Glomerular endothelial cell (primary cell): ENCODE data around the gene FRG2C. TPM values are rescaled to one million over a fixed set of nuclear protein-coding genes. Genes with fewer than 3 reads are reported as not detected.
"Not testable (repeated sequence)": the region's sequence is repeated elsewhere in the genome, so short reads cannot be mapped to it uniquely, and the experiment has no call there.

ENCODE experiments used
- DNase-seq: peaks from one replicate; pipeline ENCODE4 v3.0.0-alpha.2; 2011; ENCODE audit warnings: low read depth, low spot score; ENCODE audit errors: extremely low read depth
- total RNA-seq: library from RNA; depleted of rRNA; stranded (reverse); fragments of >200 nt; gene quantifications from 2 replicates; pipeline ENCODE4 v1.2.3, GENCODE V29; 2015

The FRG2C gene
- total RNA-seq, 1 donor from 2014 or later = not detected

DNA sequence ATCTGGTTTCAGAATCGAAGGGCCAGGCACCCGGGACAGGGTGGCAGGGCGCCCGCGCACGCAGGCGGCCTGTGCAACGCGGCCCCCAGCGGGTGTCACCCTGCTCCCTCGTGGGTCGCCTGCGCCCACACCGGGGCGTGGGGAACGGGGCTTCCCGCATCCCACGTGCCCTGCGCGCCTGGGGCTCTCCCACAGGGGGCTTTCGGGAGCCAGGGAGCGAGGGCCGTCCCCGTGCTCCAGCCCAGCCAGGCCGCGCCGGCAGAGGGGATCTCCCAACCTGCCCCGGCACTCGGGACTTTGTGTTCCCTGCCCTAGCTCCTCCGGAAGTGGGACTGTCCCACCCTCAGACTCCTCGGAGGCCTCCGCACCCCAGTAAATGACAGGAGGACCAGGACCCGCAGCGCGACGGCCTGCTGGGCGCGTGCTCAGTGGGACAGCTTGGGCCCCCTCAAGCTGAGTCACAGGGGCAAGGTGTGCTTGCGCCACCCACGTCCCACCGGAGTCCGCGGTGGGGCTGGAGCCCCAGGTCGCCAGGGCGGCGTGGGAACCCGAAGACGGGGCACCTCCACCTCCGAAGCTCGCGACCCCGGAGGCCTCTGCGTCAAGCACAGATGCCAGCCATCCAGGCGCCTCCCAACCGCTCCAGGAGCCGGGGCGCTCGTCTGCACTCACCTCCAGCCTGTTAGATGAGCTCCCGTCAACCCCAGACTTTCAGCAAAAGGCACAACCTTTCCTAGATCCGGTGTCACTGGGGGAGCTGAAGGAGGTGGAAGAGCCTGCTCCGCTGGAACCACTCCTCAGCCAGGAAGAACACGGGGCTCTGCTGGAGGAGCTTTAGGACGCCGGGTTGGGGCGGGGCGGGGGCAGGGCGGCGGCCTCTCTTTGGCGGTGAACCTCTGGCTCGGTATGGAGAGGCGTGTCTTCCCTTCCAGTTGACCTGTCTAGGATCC lies 5.5 kb downstream of the FRG2C start:
- not testable (repeated sequence) for DNase-seq

DNA sequence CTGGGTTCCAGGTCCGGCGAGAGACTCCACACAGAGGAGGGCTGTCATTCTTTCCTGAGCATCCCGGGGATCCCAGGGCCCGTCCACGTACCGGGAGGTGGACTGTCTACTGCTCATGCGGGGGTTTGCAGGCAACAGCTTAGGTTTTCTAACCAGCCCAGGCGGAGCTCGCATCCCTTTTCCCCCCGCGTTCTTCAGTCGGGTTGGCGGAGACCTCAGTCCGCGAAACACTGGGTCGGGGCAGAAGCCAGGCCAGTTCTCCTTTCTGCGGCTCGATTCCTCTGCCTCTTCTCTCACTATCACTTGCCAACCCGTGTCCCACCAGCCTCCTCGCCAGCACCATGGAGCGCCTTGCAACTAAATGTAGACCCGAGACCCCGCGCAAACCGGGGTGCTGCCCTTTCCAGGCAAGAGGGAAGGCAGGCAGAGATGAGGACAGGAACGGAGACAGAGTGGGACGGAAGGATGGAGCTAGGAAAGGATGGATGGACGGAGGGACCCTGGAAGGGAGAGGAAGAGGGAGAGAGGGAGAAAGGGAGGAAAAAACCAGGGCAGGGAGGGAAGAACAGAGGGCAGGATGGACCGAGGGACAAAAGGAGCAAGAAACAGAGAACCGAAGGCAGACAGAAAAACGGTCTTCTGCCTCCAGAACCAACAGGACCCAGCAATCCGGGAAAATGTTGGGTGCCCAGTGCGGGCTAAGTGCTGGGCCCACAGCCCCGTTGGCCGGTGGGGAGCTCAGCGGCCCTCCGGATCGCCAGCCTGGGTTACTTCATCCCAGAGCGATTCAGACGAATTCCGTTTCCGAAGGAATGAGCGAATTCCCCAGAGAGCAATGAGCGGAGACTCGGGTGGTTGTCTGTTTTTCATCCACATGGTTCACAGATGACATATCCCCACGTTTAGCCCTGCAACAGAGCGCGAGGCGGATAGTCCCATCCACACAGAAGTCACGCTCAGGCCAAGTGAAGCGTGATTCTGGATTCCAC lies 6.5 kb downstream of the FRG2C start:
- peak; percentile 10 for DNase-seq

GRCh38 chr3:75671287-75672139 lies 7.4 kb downstream of the FRG2C start:
- not testable (repeated sequence) for DNase-seq

GRCh38 chr3:75672140-75672775 lies 8.1 kb downstream of the FRG2C start:
- not testable (repeated sequence) for DNase-seq

DNA sequence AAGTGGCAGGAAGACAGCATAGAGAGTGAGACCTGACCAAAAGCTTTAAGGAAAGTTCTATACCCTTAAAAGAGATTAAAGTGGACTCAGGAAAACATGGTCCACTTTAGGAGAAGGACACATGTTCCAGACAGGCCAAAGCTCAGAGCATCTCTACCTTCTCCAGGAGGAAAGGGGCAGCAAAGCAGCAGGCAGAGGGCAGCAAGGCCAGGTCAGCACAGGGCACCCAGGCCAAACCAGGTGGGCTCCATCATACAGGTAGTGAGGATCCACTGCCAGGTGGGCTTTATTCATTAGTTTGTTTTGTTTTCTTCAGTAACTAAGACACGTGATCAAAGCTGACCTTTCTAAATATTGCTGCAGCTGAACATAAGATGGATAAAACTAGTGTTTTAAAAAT lies 19.8 kb downstream of the FRG2C start:
- not testable (repeated sequence) for DNase-seq

GRCh38 chr3:75687323-75687722 lies 23.2 kb downstream of the FRG2C start:
- no peak for DNase-seq

GRCh38 chr3:75692061-75692460 lies 27.9 kb downstream of the FRG2C start:
- DNase-seq = no peak

Other genes starting within 250 kb of the FRG2C start
- 3.8 and 9.0 TPM in 2 replicates for gene ZNF717, start 121.2 kb downstream of the FRG2C start, total RNA-seq